Stimulated activated CD4-positive, alpha-beta T cell treated with anti-CD3 and anti-CD28 coated beads, Interleukin-15, amount 100 ng/mL, for 1 hour (primary cell): ENCODE results near the gene ABHD17C.

ENCODE experiments used
- DNase-seq, 2 donors: peaks; one replicate each; pipeline ENCODE4 v3.0.0-alpha.2; 2020; ENCODE audit warnings: low read depth in 1 of 2, low spot score in 1 of 2

The ABHD17C gene

DNA sequence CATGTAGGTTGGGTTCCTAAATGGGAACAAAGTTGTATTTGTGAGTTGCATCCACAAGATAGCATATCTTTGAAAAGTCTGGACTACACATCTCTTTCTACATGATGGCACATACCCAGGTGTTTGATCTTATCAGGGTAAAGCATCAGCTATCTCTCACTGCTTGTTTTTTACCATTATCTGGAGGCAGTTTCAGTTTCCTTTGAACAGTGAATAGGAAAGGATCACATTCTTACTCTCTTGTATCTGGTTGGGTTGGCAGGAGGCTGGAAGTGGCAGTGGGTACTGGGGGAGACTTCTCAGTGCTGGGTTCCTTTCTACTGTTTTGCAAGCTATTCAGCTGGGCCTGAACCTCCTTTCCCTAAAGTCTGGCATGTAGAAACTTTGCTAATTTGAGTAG is 88.2 kb downstream of the ABHD17C start:
- no peak for DNase-seq

DNA sequence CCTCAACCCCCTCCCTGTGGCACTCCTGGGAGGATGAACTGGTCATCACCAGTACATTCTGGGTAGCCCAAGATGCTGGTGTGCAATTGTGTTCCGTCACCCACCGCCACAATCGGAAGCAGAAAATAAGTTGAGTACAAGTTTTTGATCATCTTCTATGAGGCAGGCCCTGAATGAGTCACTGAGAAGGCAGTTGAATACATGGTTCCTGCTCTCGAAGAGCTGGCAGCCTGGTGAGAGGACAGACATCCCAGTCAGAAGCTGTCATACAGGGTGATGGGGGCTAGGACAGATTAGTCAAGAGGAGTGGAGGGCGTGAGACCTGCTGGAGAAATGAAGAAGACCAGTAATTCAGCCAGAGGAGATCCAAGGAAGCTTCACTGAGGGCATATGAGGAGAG is 90.2 kb downstream of the ABHD17C start:
- DNase-seq: no peak

DNA sequence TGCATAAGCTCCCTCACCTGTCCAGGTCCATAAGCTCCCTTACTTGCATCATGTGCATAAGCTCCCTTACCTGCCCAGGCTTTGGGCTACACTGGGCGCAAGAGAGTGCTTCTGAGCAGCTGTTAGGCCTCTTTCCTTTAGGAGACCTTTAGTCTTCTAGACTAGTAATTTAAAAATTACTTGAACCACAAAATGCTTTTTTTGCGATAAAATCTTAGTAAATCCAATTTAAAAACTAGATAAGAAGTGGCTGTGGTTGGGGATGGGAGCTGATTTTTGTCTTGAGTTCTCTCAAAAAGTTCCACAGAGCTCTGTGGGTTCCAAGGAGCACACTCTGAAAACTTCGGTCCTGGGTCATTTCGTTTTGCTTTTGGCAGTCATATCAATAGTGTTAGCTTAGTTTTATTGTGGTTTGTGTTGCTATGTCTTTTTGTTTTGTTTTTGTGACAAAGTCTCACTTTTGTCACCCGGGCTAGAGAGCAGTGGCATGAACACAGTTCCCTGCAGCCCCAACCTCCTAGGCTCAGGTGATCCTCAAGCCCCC is 90.8 kb downstream of the ABHD17C start:
- DNase-seq: no peak

DNA sequence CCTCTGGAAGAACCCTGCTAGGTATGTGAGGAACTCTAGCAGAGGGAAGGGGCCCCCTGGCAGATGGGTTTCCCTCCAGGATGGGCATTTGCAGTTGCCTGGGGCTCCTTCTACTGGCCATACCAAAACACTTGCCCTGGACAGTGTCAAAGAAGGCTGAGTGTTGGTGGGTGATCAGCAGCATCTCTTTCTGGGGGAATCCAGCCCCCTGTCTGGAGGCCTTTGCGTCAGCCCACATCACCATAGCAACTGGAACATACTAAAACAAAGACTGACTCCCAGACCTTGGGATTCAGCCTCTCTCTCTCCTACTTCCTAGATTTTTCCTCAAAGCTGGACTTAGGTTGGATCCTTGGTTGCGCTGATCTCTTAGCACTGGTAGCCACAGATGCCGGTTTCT is 92.2 kb downstream of the ABHD17C start:
- DNase-seq: no peak

DNA sequence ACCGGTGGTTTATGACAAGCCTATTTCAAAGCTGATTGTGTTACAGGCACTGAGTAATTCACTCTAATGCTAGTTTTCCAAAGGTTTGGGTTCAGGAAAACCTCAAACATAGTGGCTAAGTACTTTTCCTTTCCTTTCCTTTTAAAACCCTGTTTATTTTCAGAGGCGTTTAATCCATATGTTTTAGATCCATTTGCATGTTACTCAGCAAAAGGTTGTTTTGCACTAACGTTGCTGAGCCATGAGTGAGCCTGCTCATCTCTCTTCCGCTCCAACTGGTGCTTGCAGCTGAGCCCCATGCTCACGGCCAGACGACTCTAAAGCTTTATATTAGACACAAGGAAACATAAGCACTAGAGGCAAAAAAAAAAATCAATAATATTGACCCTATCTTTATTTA is 93.4 kb downstream of the ABHD17C start:
- DNase-seq: no peak

DNA sequence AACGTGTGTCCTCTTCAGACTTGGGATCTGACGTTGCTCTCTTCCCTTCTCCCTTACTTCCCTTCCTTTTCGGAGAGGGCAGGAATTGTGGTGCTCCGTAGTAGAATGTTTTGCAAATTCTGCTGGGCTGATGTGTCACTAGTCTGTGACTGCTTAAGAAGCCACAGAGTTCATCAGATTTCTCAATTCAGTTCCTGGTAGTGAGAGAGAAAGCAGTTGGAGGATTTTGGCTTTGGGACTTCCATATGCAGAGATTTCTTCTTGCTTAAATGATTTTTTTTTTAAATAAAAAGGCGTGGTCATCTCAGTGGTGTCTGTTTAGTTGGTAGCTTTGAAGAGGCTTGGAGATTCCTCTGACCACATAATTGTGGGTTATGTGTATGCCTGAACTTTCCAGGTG is 94.2 kb downstream of the ABHD17C start:
- DNase-seq: no peak

DNA sequence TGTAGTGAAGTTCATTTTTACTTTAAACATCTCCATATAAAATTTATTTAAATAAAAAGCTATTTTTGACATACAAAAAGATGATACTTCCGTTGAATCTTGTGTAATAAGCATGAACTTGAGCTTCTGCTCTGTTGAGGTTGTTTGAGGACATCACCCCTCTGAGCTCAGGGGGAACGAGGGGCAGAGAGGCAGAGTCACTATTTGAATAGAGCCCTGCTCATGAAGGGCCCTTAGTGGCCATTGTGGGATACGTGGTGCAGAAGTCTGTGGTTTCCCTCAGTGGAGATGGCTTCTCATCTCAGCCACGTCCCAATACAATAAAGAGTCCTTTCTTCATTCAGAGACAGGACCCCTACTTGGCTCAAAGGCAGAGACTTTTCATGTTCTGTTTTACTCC is 94.7 kb downstream of the ABHD17C start:
- DNase-seq: no peak

DNA sequence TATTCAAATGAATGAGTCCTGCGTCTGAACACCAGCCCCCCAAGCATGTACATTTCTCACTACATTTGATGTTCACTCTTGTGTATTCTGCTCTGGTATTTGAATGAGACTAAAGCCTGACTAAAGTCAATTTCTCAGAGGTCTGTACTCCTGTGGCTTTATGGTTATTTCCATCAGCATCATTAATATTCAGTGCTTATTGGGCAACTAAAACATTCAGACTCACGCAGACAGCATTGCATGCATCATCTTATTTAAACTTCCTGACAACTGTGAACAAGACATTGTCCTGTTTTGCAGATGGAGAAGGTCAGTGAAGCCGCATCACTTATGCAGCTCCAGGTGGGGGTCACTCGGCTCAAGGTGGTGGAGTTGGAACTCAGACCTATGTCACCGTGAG is 95.1 kb downstream of the ABHD17C start:
- no peak for DNase-seq

DNA sequence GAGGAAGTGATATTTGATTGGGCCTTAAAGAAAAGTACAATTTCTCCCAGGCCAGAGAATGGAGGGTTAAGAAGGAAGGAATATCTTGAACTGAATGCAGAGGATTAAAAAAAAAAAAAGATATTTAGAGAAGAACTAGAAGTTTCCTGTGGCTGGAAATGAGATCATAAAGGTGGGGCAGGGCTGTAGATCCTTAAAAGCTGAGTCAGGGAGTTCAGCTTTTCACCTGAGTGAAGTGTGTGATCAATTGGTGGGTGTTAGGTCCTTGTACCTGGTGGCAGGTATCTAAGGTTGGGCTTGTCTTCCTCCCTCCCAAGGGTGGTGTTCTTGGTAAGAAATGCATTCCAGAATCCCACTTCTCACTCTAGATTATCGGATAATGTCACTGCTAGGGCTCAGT is 95.9 kb downstream of the ABHD17C start:
- DNase-seq: no peak

DNA sequence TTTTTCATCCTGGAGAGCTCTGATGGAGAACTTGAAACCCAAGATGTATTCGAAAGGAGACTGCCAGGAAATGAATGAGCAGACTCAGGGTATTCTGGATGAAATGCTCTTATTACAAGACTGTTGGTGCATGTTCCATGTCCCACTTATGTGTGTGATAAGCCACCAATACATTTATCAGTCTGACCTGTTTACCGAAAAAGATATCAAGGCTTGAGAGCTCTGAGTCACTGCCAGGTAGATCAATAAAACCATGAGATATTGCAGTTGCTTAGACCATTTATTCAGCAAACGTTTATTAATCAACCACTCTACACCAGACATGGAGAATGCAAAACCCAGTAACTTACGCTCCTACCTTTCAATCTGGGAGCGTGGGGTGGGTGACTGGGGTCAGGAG is 101.3 kb downstream of the ABHD17C start:
- DNase-seq: no peak

DNA sequence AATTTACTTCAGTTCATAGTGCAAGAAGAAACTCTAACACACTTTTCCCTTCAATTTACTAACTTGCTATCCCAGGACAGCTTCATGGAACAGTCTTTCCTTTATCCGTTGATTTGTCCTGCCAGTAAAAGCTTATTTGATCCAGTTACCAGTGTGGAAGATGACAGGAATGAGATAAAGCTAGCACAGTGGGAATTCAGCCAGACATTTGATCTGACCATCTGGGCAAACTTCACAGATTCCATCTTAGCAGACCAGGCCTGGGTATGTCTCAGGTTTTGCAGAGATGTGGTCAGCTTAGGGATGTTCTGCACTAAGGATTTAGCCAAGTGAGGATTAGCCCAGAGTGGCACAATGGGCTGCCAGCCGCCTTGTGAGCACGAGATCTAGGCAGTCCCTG is 103.8 kb downstream of the ABHD17C start:
- no peak for DNase-seq

DNA sequence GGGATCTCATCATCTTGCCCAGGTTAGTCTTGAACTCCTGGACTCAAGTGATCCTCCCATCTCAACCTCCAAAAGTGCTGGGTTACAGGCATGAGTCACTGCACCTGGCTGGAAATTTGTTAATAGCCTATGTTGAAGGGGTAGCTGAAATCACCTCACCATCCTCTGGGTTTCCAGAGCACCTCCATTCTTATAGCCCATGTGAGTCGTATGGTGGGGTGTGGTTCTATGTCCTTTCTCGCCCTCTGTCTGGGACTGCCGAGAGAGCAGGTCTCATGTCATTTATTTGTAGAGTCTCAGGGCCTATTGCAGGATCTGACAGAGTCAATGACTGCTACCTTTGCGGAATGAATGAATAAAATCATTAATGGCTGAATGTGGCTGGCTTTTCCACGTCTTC is 105.0 kb downstream of the ABHD17C start:
- DNase-seq: no peak

DNA sequence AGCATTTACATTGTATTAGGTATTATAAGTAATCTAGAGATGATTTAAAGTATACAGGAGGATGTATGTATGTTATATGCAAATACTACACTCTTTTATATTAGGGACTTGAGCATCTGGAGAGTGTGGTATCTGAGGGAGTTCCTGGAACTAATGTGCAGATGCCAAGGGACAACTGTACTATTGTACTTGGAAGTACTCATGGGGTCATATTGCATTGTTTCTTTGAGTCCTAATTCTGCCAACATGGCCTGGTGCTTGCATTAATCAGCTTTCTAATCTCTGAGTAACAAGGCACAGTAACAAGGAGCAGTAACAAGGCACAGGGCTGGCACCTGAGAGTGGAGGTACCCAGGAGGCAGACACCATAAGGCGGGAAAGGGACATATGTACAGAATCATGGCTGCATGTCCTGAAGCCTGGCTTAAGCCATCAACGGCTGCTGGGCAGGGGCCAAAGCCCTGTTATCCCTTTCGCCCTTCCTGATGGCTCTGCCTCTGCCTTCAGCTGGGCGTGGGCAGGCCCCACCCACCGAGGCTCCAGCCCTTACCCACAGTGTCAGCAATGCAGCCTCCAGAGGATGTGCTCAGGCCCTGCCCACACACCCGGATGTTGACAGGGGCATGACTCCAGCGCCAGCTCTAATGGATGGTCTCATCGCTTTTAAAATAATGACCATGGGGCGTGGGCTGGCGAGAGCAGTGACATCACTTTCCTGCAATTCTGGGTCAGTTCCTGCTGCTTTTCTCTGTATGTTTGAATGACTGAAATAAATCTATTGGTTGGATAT is 107.0 kb downstream of the ABHD17C start:
- DNase-seq: no peak

DNA sequence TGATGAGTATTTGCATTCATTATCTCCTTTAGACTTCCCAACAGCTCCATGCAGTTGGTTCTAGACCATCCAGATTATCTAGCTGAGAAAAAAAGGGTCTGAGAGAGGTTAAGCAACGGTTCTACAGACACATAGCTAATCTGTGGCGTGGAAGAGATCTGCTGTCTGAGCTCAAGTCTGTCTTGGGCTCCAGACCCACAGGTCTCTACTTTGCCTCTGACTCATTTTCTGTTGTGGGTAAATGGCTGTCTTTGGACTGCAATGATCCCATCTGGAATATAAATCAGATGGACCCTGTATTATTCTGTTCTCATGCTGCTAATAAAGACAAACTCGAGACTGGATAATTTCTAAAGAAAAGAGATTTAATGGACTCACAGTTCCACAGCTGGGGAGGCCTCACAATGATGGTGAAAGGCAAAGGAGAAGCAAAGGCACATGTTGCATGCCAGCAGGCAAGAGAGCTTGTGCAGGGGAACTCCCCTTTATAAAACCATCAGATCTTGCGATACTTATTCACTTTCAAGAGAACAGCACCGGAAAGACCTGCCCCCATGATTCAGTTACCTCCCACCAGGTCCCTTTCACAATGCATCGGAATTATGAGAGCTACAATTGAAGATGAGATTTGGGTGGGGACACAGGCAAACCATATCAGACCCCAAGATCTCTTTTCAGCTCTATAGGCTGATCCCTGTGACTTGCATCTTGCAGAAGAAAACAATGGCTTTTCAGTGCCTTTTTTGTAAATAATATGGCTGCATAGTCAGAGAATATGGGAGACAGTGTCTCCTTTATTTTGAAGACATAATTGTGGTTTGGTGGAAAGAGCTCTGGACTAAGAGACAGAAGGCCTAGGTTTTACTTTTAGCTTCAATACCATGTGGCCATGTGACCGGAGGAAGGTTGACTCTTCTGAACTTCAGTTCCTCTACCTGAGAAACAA is 108.7 kb downstream of the ABHD17C start:
- DNase-seq: no peak

DNA sequence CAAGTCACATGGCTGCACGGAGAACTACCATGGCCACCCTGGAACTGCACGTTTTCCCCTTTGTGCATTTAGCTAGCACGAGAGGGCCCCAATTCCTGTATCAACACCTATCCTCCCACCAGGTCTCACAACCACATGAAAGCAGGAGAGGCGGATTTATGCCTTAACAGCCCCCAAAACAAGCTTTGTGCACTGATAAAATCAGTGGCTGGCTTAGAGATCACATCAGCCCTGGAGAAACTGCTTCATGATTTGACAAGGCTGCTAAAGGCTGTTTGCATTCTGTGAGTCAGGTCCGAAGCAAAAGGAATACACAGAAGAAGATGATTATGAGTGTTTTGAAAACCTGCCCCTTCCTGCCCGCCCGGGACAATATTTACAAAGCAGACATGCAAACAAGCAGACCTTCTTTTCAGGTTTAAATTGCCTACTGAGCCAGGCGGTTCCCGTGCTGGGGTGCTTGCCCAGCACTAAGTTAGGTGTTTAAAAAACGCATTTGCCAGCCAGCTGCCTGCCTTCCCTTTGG is 109.9 kb downstream of the ABHD17C start:
- DNase-seq: no peak
